Body of pancreas (tissue), 4 donors: ENCODE results near the gene SLC35F4.

Experiments
- CTCF ChIP-seq, 7 experiments: fragments of 450-650 bp in 4 of 7; fragments of 200-600 bp in 3 of 7; sonication (generic) in 3 of 7; IDR thresholded peaks; one replicate each; pipeline ENCODE4 v1.5.1; 2016 to 2019; ENCODE audit warnings: antibody characterized with exemption in 7 of 7
- POLR2A ChIP-seq, 3 donors: fragments of 450-650 bp; IDR thresholded peaks; one replicate each; pipeline ENCODE4 v1.6.1; 2016; ENCODE audit warnings: antibody characterized with exemption in 3 of 3, mild to moderate bottlenecking in 2 of 3

- no peak for TF ChIP-seq CTCF (IDR thresholded peaks at IDR 0.05)
- no peak for TF ChIP-seq POLR2A (IDR thresholded peaks at IDR 0.05)
These were observed 17.1 kb downstream of the SLC35F4 start for GRCh38 chr14:57848786-57849185.
